Panc1 (cell line): Measurements from ENCODE around the gene SWAP70. TPM values are rescaled to one million over a fixed set of nuclear protein-coding genes. Genes with fewer than 3 reads are reported as not detected.

ENCODE experiments used
- ATAC-seq: fragments of 200-7000 bp; cut with Tn5 transposase; 2 replicates; pipeline ENCODE4 v1.9.1; 2020; ENCODE audit warnings: mild to moderate bottlenecking, moderate library complexity
- BruUV-seq: library from RNA; stranded (reverse); fragments of 400-500 nt; replicated peaks from 2 replicates; lab custom pipeline; 2021; lab: Mats Ljungman, UMichigan
- CTCF ChIA-PET: fragments of 300-600 bp; sonication (Branson Sonifier 250); formaldehyde crosslinking; loops from one replicate; lab custom pipeline; 2022; ENCODE audit warnings: antibody characterized with exemption; lab: Charles Lee
- POLR2A ChIA-PET: fragments of 300-600 bp; sonication (Branson Sonifier 250); formaldehyde crosslinking; loops from one replicate; lab custom pipeline; 2022; ENCODE audit warnings: antibody characterized with exemption; lab: Charles Lee
- DNase-seq: peaks from one replicate; pipeline ENCODE4 v3.0.0-alpha.2; 2010; ENCODE audit warnings: low read depth, low spot score
- H3K27ac ChIP-seq: 2 replicates; pipeline ENCODE4 v1.5.1; 2011; ENCODE audit warnings: mild to moderate bottlenecking, low read length, inconsistent platforms
- H3K27me3 ChIP-seq: fragments of 200-500 bp; sonication (Bioruptor generic); 2 replicates; pipeline ENCODE4 v1.6.0; 2014; ENCODE audit warnings: low read length, inconsistent platforms; ENCODE audit not compliant: control insufficient read depth, insufficient read depth
- H3K36me3 ChIP-seq: fragments of 200-500 bp; sonication (Bioruptor generic); 2 replicates; pipeline ENCODE4 v1.5.1; 2014; ENCODE audit warnings: inconsistent platforms, mild to moderate bottlenecking, low read length, moderate library complexity; ENCODE audit not compliant: control insufficient read depth, insufficient read depth
- H3K4me1 ChIP-seq: 2 replicates; pipeline ENCODE4 v1.5.1; 2011; ENCODE audit warnings: inconsistent platforms, mild to moderate bottlenecking, low read length, moderate library complexity; ENCODE audit not compliant: control insufficient read depth, insufficient read depth
- H3K4me3 ChIP-seq, 2 experiments: 2 replicates each; pipeline ENCODE4 v1.5.1; 2011 to 2012; ENCODE audit warnings: low read depth in 2 of 2, low read length in 2 of 2, mild to moderate bottlenecking in 2 of 2, inconsistent platforms in 1 of 2, moderate library complexity in 1 of 2
- H3K9me3 ChIP-seq: fragments of 200-500 bp; sonication (Bioruptor generic); 2 replicates; pipeline ENCODE4 v1.5.1; 2014; ENCODE audit warnings: low read depth, mild to moderate bottlenecking, inconsistent platforms, low read length, moderate library complexity; ENCODE audit not compliant: control insufficient read depth, insufficient read depth
- CTCF ChIP-seq: fragments of 450-650 bp; IDR thresholded peaks from 2 replicates; pipeline ENCODE4 v1.5.1; 2017; ENCODE audit warnings: mild to moderate bottlenecking
- POLR2AphosphoS5 ChIP-seq: IDR thresholded peaks from 2 replicates; pipeline ENCODE4 v1.6.1; 2012; ENCODE audit warnings: mild to moderate bottlenecking, low read depth, low read length, moderate library complexity
- REST ChIP-seq, 2 experiments: IDR thresholded peaks; 2 replicates each; pipeline ENCODE4 v1.6.1; 2011 to 2012; ENCODE audit warnings: low read depth in 2 of 2, control low read depth in 1 of 2, low read length in 1 of 2, mild to moderate bottlenecking in 1 of 2, moderate library complexity in 1 of 2; ENCODE audit not compliant: insufficient read depth in 1 of 2
- SIN3A ChIP-seq: IDR thresholded peaks from 2 replicates; pipeline ENCODE4 v1.6.1; 2012; ENCODE audit warnings: low read depth, mild to moderate bottlenecking, low read length, moderate library complexity, borderline replicate concordance; ENCODE audit not compliant: insufficient read depth
- TCF7L2 ChIP-seq: IDR thresholded peaks from 2 replicates; pipeline ENCODE4 v1.6.1; 2011; ENCODE audit warnings: mild to moderate bottlenecking, low read depth, low read length, inconsistent platforms
- in situ Hi-C: cut with HindIII; loops from 2 replicates; pipeline ENCODE4 v1.10.0; 2016; ENCODE audit warnings: low sequenced_read_pairs, low pct_unique_long_range_greater_than_20kb
- intact Hi-C: fragments of 100-400 bp; cut with micrococcal nuclease; formaldehyde crosslinking; loops from one replicate; pipeline ENCODE4 v1.10.0; 2022; ENCODE audit not compliant: unreplicated experiment
- total RNA-seq: library from RNA; stranded (reverse); gene quantifications from one replicate; pipeline ENCODE4 v1.2.1, GENCODE V29; 2021; ENCODE audit not compliant: unreplicated experiment

The SWAP70 gene
- total RNA-seq, 1 experiment from 2014 or later = 96.0 TPM

- DNase-seq = no peak
- ChIA-PET POLR2A (no interaction called here), CTCF (no interaction called here)
- H3K27ac ChIP-seq = no peak overlapping the region
- BruUV-seq = no TSS peak
- TF ChIP-seq REST (IDR thresholded peaks at IDR 0.05; ENCODE audit: insufficient read depth in 1 of 2, low read depth in 2 of 2, low read length in 1 of 2) (no peak), POLR2AphosphoS5 (no peak), CTCF (no peak; the same call in 1 of the 2 replicates)
- intact Hi-C loops (no loop called here), in situ Hi-C loops (no loop called here)
- H3K36me3 ChIP-seq = peaks cover 33% of the 10 kb centered on the region
- no peak for ATAC-seq
- H3K4me3 ChIP-seq = no peak overlapping the region
- H3K27me3 ChIP-seq = no peaks in the 10 kb centered on the region
- H3K9me3 ChIP-seq = no peaks in the 10 kb centered on the region
- H3K4me1 ChIP-seq = peaks cover 6% of the 10 kb centered on the region; the same call in 1 of the 2 replicates
Measured at GRCh38 chr11:9728058-9728457, 64.2 kb downstream of the SWAP70 start.

- ChIA-PET POLR2A (no interaction called here), CTCF (no interaction called here)
- TF ChIP-seq POLR2AphosphoS5 = no peak
- TF ChIP-seq REST (IDR thresholded peaks at IDR 0.05; ENCODE audit: insufficient read depth in 1 of 2, low read depth in 2 of 2, low read length in 1 of 2) = no peak
- TF ChIP-seq SIN3A = no peak
- no peak for TF ChIP-seq CTCF
- no peak for TF ChIP-seq TCF7L2
- Histone ChIP-seq H3K4me1 (peaks cover 9% of the 10 kb centered on the region), H3K36me3 (peaks cover 53% of the 10 kb centered on the region), H3K27me3 (no peaks in the 10 kb centered on the region), H3K4me3 (no peak overlapping the region), H3K27ac (no peak overlapping the region), H3K9me3 (peaks cover 22% of the 10 kb centered on the region; the same call in 1 of the 2 replicates)
- DNase-seq = no peak
- in situ Hi-C loops = no loop called here
- no TSS peak for BruUV-seq
- no peak for ATAC-seq
- intact Hi-C loops = no loop called here
Measured at GRCh38 chr11:9731256-9731655, 67.4 kb downstream of the SWAP70 start.
